NCI-H2196 (cell line): ENCODE measurements around the gene TRDMT1.

Experiments
- DNase-seq: peaks from one replicate; lab custom pipeline; 2025; ENCODE audit not compliant: unreplicated experiment; lab: John Stamatoyannopoulos, UW

TRDMT1 gene, protein sequence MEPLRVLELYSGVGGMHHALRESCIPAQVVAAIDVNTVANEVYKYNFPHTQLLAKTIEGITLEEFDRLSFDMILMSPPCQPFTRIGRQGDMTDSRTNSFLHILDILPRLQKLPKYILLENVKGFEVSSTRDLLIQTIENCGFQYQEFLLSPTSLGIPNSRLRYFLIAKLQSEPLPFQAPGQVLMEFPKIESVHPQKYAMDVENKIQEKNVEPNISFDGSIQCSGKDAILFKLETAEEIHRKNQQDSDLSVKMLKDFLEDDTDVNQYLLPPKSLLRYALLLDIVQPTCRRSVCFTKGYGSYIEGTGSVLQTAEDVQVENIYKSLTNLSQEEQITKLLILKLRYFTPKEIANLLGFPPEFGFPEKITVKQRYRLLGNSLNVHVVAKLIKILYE

DNA sequence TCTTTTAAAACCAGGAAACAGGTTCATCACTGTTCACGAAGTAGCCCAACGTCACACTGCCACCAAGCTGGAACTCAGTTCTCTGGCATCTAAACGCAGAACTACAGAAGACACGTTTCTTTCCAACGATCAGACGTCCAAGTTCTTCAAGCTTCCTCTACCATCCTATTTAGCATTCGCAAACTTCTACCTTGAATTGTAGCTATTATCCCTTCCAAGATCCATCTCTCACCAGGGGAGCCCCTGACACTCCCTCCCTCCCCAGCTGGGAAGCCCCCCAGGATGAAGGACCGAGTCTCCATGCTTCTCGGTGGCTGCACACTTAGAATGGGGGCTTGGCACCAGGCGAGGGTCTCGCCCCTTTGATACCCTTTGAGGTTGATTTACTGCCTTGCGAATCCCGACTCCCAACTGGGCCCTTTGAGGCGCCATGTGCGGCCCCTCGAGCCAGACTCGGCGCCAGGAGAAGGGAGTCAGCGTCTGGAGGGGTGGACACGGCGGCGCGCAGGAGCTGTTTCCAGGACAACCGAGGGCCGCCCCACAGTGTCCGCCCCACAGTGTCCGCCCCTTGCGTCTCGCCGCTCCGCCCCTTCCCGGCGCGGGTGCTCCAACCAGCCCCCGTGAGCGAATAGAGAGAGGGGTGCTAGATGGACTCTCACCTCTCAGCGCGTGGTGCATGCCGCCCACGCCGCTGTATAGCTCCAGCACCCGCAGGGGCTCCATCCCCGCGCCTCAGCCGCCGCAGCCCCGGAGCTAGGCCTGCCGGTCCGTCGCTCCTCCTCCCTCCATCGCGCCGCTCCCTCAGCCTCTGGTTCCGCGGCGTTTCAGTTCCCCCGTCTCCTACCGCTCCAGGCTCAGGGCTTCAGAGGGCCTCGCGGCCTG is at the start of gene TRDMT1:
Gene TRDMT1 (minus strand): TSS at position 761 of the 882 bp plus-strand sequence. CDS start 38 bp downstream, at position 723.
- peak; percentile 69 for DNase-seq

- DNase-seq = no peak
Observed at GRCh38 chr10:17250736-17251135, 49.3 kb upstream of the TRDMT1 start.

GRCh38 chr10:17249820-17250219 is 48.3 kb upstream of the TRDMT1 start:
- no peak for DNase-seq

GRCh38 chr10:17248964-17249363 is 47.5 kb upstream of the TRDMT1 start:
- DNase-seq = no peak

- DNase-seq = no peak
Observed at GRCh38 chr10:17247210-17247609, 45.7 kb upstream of the TRDMT1 start.

DNA sequence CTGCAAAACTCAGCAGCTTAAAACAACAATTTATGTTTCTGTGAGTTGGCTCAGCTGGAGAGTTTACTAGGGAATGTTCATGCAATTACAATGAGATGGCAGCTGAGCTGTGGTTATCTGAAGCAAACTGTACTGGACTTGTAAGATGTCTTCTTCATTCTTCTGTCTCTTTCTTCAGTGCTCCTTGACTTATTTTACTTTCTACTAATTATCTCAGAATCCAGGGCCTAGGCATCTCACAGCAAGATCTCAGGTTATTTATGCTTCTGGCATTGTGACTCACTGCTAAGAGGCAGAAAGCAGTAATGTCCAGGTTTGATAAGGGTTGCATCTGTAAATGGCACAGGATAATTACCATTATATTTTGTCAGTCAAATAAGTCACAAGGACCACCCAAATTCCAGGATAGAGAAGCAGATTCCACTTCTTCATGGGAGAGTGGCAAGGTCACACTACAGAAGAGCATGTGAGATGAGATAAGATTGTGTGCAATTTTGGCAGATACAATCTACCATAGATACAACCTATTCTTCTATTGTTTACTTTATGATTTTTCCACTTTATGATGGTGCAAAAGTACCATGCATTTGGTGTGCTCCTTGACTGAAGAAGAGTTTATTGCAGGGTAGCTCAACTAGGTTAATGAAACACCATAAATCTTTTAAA is 43.4 kb upstream of the TRDMT1 start:
- DNase-seq = no peak

DNA sequence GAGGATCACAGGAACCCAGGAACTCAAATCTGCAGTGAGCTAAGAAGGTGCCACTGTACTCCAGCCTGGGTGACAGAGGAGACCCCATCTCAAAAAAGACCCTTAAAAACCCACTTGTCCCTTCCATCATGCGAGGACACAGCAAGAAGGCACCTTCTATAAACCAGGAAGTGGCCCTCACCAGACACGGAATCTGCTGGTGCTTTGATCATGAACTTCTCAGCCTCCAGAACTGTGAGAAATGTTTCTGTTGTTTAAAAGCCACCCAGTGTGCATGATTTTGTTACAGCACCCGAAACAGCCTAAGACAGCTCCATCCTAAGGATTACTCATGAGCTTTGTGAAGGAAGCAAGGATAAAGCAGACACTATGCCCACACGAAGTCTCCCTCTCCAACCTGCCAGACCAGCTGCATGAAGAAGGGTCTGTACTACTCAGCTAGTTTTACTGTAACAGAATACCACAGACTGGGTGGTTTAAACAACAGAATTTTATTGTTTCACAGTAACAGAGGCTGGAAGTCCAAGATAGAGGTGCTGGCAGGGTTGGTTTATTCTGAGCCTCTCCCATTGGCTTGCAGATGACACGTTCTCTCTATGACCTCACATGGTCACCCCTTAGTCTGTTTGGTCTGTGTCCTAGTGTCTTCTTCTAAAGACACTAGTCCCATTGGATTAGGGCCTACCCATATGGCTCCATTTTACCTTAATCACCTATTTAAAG is 40.3 kb upstream of the TRDMT1 start:
- no peak for DNase-seq

- no peak for DNase-seq
Observed at GRCh38 chr10:17240616-17241015, 39.1 kb upstream of the TRDMT1 start.

DNA sequence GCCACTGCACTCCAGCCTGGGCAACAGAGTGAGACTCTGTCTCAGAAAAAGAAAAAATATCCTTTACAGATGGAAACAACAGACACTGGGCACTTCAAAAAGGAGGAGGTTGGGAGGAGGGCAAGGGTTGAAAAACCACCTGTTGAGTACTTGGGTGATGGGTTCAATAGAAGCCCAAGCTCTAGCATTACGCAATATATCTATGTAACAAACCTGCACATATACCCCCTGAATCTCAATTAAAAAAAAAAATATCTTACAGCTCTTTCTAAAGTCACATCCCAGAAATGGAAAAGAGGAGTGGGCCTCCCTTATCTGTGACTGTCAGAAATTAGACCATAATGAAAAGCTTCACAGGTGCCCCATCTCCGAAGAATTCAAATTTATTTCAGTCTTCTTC is 38.6 kb upstream of the TRDMT1 start:
- no peak for DNase-seq

DNA sequence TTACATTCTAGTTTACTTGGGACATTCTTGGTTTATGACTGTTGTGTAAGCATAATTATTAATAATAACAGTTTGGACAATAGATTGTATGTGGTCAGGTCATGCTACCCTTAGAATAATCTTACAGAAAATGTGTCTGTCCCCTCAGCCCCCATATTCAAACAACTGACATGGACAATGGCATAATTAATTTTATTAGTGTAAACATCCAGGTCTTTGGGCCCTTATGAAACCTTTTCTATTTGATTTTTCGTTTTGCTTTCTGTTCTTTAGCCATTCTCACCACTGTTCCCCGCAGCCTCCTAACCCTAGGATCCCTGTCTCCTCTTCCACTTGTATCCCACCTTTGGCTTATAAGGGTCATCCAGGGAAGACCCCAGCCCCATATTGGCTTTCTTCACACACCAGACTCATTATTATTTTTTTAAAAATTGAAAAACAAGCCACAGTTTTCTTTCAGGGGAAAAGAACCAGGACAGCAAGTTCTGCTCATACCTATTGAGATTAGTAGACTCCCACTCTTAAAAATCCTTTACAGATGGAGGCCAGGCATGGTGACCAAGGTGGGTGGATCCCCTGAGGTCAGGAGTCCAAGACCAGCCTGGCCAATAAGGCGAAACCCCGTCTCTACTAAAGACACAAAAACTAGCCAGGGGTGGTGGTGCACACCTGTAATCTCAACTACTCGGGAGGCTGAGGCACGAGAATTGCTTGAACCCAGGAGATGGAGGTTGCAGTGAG is 38.0 kb upstream of the TRDMT1 start:
- no peak for DNase-seq

- no peak for DNase-seq
Observed at GRCh38 chr10:17238445-17239291, 37.2 kb upstream of the TRDMT1 start.

GRCh38 chr10:17237915-17238444 is 36.5 kb upstream of the TRDMT1 start:
- DNase-seq = no peak

DNA sequence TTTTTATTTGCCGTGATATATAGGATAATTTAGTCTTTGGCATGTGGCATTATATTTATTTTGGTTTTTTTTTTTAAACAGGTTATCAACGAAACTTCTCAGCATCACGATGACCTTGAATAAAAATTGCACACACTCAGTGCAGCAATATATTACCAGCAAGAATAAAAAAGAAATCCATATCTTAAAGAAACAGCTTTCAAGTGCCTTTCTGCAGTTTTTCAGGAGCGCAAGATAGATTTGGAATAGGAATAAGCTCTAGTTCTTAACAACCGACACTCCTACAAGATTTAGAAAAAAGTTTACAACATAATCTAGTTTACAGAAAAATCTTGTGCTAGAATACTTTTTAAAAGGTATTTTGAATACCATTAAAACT is 35.7 kb upstream of the TRDMT1 start:
- DNase-seq = no peak

DNA sequence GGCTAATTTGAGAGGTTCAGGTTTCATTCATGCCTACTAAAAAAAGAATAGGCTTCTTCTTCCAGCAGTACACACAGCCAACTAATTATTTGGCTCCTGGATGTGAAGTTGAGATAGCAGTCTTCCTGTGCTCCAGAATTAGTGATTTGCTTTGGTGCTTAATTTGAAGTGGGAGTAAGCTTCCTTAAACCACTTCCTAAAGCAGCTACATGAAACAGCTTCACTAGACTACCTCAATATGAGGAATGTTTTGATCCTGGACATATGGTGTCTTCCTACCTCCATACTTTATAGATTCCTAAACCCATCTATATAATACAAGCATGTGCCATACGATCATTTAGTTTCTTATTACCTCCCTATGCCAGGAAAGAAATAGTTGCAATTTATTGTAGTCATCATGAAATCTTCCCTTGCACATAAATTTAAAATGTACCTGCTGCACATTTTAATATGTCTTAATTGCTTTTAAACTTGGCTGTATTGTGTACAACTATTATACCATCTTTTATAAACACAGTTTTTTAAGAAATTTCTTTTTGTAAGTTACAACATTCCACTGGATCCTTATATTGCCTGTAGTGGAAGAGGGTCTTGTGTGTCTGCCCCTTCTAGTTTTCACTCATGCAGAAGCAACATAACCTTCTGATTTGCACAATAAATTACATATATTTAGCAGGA is 35.1 kb upstream of the TRDMT1 start:
- no peak for DNase-seq

- DNase-seq = no peak
Observed at GRCh38 chr10:17235136-17235535, 33.7 kb upstream of the TRDMT1 start.

GRCh38 chr10:17234431-17234945 is 33.0 kb upstream of the TRDMT1 start:
- no peak for DNase-seq

- no peak for DNase-seq
Observed at GRCh38 chr10:17233286-17233991, 32.0 kb upstream of the TRDMT1 start.
